Stimulated activated CD8-positive, alpha-beta memory T cell treated with anti-CD3 and anti-CD28 coated beads, Interleukin-4, amount 100 ng/mL, for 4 hours (primary cell): Measurements from ENCODE around the gene HEXIM2.
"Not testable (repeated sequence)": the region's sequence is repeated elsewhere in the genome, so short reads cannot be mapped to it uniquely, and the experiment has no call there.

ENCODE experiments used
- DNase-seq, 2 donors: peaks; one replicate each; pipeline ENCODE4 v3.0.0-alpha.2; 2020; ENCODE audit warnings: low read depth in 2 of 2, low spot score in 1 of 2

The HEXIM2 gene

DNA sequence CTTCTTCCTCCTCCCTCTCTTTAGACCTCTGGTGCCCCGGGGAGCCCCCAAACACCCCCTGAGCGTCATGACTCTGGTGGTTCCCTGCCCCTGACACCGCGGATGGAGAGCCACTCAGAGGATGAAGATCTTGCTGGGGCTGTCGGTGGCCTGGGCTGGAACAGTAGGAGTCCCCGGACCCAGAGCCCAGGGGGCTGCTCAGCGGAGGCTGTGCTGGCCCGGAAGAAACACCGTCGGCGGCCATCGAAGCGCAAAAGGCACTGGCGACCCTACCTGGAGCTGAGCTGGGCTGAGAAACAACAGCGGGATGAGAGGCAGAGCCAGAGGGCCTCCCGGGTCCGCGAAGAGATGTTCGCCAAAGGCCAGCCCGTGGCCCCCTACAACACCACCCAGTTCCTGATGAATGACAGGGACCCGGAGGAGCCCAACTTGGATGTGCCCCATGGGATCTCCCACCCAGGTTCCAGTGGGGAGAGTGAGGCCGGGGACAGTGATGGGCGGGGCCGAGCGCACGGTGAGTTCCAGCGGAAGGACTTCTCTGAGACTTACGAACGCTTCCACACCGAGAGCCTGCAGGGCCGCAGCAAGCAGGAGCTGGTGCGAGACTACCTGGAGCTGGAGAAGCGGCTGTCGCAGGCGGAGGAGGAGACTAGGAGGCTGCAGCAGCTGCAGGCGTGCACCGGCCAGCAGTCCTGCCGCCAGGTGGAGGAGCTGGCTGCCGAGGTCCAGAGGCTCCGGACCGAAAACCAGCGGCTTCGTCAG lies 7.5 kb downstream of the HEXIM2 start:
- DNase-seq: no peak

DNA sequence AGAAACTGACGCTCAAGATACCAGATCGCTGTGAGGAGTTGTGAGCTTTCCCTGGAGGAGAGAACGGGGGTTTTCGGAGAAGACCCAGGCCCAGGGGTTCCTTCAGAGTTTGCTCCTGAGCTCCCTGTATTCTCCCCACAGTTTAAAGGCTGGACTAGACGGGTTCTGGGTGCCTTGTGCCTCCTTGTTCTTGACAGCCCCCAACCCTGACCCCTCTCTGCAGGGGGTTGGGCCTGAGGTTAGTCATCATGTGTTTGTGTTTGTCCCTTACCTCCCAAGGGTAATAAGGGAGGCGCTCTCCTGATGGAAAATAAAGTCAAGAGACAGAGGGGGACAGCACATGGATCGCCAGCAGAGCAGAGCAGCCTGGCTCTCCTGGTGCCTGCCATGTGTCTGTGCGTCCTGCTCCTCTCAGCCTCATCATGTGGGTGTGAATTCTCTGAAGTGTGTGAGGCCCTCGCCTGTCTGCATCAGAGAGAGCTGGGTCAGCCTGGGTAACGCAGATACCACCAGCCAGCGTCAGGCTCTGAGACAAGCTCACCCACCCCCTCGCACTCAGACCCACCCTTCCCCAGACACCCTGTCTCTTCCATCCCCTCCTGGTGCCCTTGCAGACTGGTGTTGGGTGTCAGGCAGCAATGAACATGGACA lies 8.7 kb downstream of the HEXIM2 start:
- no peak for DNase-seq

DNA sequence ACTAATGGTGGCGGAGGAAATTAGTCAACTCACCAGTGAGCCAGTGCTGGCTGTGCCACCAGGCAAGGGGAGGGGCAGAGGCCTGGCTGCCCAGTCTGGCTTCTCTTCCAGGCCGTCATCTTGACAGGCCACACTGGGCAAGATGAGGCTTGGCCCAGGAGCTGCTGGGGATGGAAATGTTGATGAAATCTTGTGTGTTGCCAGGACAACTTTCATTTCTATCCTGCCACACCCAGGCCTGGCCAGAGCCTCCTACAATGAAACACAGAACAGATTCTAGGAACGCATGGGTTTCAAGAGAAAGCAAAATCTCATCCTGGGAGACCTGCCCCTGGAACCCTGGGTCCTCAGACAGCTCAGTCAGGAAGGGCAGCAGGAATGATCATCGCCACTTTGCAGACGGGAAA lies 9.3 kb downstream of the HEXIM2 start:
- no peak for DNase-seq

DNA sequence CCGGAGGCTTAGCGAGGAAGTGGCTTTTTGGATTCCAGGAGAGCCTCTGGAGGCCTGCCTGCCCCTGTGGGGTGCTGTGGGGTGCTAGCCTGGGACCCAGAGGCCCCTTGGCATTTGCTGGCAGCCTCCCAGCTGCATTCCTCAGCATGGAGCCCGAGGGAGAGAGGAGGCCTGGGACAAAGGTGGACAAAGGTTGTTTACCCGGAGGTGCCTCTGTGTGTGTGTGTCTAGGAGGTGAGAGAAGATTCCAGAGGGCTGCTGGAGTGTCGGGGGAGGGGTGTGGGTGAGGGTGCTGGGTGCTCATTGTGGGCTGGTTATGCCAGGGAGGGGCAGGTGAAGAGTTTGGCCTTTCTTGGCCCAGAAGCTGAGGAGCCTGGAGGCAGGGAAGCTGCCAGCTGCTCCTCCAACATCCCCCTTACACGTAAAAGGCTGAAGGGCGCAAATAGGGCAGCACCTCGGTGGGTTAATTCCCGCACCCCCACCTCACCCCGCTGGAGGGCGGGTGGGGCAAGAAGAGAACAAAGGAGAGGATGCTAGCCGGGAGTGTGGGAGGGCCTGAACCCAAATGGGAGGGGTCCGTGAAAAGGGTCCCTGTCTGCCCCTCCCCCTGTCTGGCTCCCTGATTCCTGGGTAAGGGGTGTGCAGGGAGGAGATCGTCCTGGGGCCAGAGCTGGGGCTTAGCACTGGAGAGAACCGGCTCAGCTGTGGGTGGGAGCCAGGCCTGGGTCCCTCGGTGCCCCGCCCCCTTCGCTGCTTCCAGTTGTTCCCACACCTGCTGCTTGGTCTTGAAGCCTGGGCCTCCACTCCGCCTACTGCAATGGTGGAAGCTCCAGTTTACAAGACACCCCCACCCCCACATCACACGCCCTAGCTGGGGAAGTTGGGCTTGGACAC lies 9.9 kb downstream of the HEXIM2 start:
- DNase-seq: no peak

DNA sequence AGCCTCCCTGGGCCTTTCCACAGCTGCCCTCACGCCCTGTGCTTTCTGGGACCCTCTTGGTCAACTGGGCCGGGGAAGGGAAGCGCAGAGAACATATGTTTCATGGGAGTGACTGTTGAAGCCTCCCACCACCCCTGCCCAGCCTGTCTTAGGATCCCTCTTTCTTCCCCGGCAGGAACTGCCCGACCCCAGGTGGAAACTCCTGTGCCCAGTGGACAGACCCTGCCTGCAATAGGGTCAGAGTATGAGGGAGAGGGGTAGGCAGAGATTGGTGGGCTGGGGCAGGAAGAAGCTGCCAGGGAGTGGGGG lies 10.5 kb downstream of the HEXIM2 start:
- DNase-seq: no peak

DNA sequence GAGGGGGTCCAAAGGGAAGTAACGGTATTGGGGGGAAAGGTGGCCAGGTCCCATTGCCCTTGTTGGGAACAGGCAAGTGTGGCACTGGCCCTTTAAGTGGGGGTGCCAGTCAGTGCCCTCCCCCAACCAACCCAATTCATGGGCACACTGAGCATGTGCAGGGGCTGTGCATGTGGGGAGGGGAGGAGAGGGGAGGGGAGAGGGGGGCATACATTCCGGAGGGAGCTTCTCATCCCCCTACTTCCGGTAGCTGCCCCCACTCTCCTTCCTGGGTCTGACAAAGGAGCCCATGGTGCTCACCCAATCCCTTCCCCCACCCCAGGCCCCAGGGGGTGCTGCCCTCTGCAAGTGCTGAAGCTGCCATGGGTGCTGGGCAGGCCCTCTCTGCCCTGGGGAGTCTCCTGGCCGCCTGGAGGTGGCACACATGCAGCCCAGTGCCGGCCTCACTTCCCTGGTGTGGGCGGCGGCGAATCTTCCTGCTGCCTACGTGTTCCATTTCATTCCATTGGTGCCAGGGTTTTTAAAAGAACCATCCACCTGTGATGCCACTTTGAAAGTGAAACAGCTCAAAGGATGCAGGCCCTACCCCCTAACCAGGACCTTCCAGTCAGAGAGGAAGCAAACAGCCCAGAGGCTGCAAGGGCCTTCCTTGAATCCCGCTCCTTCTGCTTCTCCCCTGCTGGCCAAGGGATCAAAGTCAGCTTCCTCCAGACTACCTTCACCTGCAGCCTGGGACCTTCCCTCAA lies 11.0 kb downstream of the HEXIM2 start:
- DNase-seq: no peak

DNA sequence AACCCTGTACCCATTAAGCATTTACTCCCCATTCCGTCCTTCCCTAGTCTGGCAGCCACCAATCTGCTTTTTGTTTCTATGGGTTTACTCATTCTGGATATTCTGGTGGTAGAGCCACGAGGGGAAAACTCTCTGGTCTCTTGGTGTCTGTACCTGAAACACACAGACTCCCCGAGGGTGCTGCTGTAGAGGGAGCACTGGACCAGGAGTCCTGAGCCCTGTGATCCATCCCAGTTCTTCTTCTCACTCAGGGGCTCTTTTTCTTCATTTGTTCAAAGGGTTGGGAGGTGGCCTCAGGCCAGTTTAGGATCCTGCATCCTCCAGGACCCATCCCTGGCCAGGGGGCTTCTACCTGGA lies 14.1 kb downstream of the HEXIM2 start:
- DNase-seq: no peak

DNA sequence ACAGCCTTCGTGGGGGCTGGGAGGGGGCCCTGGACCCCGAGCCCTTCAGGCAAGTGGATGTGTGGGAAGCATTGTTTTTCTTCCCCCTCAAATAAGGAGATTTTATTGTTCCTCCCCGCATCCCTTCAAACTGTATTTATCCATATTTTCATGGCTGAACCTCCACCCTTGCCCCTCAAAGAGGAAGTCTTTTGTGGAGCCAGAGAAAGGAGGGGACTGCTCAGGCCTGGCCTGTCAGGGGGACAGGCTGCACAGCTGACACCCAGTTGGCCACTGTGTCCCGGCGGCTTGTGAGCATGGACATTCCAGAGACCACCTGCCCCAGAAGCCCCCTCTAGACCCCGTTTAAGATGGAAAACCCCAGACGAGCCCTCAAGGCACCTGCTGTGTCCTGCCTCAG lies 15.9 kb downstream of the HEXIM2 start:
- no peak for DNase-seq

DNA sequence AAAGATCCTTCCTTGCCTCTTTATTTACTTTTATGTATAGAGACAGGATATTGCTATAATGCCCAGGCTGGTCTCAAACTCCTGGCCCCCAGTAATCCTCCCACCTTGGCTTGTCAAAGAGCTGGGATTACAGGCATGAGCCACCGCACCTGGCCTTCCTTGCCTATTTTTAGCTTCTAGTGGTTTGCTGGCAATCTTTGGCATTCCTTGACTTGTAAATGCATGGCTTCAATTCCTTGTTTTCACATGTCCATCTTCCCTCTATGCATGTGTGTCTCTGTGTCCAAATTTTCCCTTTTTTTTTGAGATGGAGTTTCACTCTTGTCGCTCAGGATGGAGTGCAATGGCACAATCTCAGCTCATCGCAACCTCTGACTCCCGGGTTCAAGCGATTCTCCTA lies 22.5 kb downstream of the HEXIM2 start:
- no peak for DNase-seq

DNA sequence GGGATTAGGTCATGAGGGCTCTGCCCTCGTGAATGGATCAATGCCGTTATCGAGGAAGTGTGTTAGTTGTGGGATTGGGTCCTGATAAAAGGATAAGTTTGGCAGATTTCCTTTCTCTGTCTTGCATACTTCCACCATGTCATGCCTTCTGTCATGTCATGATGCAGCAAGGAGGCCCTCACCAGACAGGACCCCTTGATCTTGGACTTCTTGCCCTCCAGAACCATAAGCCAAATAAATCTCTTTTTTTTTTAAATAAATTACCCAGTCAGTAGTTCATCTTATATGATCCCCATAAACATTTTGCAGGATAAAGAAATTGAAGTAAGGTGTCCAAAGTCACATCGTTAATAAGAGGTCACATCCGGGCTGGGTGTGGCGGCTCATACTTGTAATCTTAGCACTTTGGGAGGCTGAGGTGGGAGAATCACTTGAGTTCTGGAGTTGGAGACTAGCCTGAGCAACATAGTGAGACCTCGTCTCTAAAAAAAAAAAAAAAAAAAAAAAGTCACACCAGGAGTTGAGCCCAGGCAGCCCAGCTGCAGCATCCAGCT lies 25.2 kb downstream of the HEXIM2 start:
- no peak for DNase-seq

DNA sequence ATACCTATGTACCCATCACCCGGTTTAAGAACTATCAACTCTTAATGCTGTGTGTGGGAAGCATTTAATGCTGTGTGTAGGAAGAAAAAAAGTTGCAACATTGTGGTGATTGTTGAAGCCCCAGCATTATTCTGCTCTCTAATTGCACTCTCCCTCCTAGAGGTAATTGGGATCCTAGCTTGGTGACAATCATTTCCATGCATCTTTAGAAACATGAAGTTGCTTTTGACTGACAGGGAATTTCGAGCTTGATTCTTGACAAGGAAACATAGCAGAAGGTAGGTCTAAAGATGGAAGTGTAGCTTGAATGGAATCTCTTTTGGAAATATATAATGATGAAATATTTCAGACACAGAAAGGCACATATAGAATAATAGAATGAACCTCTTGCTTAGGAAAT lies 27.3 kb downstream of the HEXIM2 start:
- DNase-seq: no peak

DNA sequence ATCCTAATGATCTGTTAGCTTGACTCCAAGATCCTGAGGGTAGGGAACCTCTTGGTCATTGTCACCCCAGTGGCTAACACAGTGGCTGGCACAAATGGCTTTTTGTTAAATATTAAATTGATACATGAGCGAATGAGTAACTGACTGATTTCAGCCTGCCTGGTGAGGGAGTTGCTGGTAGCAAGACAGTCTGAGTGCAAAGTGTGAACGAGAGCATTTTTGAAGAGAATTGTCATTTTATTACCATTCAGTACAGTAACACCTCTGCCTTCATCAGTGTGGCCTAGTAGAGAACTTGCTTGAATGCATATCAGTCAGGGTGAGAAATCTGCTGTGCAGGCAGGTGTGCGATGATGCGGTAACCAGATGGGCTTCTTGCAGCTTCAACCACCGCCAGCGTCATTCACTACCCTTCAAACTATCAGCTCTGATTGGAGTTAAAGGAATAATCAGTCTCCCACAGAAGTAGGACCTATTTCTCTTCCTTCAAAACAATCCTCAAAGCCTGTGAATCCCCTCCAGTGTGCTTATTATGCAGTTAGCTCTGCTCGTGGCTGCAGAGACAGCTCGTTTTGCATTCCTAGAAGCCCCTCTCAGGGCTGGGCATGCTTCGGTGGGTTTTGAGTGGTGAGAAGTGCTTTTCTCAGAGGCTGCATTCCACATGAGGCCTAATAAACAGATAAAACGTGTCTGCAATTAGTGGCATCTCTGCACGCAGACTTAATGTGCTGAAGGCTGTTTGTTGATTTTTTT lies 29.0 kb downstream of the HEXIM2 start:
- DNase-seq: no peak

DNA sequence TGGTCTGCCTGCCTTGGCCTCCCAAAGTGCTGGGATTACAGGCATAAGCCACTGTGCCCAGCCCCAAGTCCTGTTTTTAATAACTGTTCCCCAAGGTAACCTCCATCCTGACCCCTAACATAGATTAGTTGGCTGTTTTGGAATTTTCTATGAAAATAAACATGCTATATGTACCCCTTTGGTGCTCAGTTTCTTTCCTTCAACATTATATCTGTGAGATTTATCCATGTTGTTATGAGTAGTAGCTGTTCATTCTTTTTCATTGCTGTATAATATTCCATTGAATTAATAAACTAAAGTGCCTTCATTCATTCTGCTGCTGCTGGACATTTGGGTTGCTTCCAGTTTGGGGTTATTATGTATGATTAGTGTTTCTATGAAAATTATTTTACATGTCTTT lies 33.7 kb downstream of the HEXIM2 start:
- DNase-seq: no peak

DNA sequence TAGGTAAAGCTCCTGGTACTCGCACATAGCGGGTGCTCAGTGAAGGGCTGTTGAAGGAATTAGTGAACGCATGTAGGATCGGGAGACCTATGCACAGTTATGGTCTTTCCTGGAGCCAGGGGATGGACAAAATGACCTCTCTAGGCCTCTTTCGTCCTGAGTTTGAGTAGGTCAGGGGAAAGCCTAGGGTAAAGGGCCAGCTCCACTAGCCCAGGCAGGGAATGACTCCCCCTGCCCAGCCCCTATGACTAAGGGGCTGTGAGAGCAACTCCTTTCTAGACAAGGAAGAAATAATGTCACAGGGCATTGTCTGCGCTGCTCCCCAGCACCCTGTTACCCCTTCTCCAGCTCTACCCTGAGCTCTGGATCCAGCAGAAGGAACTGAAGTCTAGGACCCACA lies 35.4 kb downstream of the HEXIM2 start:
- DNase-seq: no peak

DNA sequence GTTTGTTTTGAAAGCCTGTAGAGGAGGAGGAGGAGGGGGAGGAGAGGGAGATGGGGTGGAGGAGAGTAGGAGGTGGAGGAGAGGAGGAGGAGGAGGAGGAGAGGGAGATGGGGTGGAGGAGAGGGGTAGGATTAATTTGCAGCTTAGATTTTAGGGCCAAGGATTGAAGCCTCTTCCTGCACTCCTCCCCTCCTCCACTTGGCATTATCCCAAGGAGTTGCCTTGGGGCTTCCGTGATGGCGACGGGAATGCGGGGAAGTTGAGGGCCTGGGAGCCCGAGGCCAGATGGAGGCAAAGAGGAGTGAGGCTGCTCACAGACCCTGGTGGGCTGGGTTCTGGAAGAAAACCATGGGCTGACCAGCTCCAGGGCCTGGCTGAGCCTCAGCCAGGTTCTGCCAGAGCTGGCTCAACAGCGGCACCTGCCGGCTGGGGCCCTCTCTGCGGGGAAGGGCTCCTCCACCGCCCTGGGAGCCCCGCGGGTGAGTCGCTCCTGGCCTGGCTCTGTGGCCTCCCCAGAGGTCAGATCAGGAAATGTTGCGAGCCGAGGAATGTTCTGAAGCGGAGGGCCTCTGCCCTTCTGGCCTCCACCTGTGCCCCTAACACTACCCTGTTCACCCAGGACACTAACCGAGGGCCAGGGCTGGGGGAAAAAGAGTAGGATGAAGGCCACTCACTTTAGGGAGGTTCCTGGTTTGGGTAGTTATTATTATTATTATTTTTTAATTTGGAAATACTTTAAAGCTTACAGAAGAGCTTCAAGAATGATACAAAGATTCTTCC lies 36.1 kb downstream of the HEXIM2 start:
- DNase-seq: peak; percentile 66 to 82

DNA sequence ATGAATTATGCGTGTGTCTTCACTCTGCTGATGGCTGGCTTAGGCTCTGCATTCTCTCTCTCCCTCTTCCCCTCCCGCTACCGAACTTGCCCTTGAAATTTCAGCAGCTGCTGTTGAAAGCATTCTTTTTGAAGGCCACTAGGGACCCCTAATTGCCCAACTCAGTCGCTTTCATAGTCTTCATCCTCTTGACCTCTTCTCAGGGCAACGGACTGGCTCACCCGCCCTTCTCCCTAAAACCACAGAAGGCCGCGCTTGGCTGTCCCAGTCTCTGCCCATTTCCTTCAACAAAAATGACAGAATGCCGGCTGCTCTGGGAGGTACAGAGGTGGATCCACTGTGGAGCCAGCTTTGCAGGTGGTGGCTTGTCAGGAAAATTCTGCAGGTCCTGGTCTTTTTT lies 39.0 kb downstream of the HEXIM2 start:
- no peak for DNase-seq

DNA sequence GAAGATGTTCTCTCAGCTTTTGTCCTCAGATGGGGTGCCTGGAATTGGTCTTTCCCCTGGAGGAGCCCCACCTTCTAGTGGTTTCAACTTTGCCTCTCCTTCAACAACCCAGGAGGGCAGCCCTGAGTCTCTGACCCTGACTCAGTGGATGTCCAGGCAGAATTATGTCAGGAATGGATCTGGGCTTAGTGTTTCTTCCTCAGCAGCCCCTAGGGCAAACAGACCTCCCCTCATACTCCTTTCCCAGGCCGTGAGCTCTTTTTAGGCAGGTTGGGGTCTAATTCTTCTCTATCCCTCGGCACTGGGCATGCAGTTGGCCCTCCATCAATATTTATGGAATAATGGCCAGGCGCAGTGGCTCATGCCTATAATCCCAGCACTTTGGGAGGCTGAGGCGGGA lies 39.8 kb downstream of the HEXIM2 start:
- DNase-seq: no peak

DNA sequence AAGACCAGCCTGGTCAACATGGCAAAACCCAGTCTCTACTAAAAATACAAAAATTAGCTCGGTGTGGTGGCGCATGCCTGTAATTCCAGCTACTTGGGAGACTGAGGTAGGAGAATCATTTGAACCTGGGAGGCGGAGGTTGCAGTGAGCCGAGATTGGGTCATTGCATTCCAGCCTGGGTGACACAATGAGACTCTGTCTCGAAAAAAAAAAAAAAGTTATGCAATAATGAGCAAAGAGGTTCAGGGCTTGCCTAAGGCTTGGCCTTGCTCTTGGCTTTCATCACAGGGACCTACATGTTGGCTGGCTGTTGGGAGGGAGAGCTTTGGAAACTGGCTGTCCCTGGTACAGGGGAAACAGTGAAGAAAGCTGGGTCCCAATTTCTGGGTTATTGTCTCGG lies 40.2 kb downstream of the HEXIM2 start:
- not testable (repeated sequence) for DNase-seq

DNA sequence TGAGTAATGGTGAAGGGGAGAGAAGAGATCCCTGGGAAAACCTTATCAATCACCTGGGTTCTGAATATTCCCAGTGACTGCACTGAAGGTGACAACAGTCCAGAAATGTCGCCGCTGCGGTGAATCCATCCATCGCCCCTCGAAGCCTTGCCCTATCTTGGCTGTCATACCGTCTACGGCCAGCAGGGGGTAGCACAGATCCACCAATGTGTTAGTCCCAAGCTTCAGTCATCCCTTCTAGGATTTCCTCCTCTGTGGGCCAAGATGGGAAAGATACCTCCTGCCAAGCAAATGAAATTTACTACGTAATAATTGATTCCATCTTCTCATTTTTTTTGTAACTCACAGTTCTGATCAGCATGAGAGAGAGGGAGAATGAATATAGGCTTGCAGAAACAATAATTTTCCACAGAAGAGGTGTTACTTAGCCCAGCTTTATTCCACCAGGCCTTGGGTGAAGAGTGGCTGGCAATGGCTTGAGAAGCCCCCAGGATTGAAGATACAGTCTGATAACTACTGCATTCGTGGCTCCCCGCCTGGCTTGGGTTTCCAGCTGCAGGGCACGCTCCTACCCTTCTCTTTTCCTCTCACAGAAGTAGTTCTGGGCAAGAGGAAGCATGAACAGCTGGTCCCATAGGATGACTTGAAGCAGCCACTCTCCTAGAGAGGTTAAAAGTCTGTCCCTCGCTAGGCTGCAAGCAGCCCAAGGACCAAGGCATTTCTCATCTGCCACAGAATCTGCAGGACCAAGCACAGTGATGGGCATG lies 57.4 kb downstream of the HEXIM2 start:
- DNase-seq: peak; percentile 69 to 96
